ENCODE measurements around the gene VWA8. TPM values are rescaled to one million over a fixed set of nuclear protein-coding genes. Genes with fewer than 3 reads are reported as not detected.
A peak's percentile ranks its signal among the peaks of the same experiment; 100 is the strongest.

VWA8 gene
- 10 to 100 TPM; 16.8 to 26.3 (median 21.8) TPM for total RNA-seq
- 1 to 10 TPM; 4.8 to 7.0 TPM for polyA plus RNA-seq
- 78.6 reads per million, percentile 80 among the genes with 10 or more reads in this experiment for total RNA-seq

DNA sequence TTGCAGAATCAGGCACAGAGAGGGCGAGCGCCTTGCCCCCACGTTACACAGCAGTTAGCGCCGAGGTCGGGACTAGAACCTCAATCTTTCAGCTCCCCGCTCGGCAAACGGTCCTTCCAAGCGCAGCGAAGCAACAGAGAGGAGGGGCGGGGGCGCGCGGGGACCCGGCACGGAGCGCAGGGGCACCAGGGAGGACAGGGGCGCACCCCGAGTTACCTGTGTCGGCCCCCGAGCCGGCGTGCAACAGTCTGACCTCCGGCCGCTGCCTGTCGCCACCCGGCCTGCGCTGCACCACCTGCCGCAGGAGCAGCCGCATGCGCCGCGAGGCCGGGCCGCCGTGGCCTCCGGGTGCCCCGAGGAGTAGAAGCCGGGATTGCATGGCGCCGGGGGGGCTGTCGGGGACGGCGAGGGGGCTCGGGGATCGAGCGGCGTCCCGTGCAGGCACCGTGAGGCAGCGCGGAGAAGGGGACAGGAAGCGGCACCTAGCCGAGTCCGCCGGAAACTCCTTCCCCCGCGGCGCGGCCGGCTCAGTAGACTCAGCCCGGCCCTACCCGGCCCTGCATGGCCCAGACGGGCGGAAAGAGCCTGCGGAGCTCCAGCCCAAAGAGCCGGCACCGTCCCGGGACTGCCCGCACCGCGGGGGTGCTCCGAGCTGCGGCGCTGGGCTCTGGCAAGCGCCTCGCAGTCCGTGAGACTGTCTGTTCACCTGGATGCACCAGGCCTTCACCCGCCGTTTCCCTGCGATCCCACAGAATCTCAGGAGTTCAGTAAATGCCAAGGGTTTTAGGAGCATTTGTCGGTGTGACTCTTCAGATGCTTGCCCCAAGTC is at the start of gene VWA8:
Gene VWA8 (minus strand): TSS at position 473 of the 829 bp plus-strand sequence. CDS start 94 bp downstream, at position 379.
- Histone ChIP-seq H3K4me1 (ENCODE audit: control insufficient read depth in 2 of 2, insufficient read depth in 2 of 2, low read length in 2 of 2) (peaks cover 14 to 16% of the 10 kb centered on the region in 2 donors), H3K9me3 (ENCODE audit: control insufficient read depth in 2 of 3, low read length in 3 of 3) (no peaks in the 10 kb centered on the region), H3K36me3 (ENCODE audit: control insufficient read depth in 2 of 3, insufficient read depth in 3 of 3, low read length in 3 of 3) (peaks cover 0 to 3% (median 0%) of the 10 kb centered on the region in 3 experiments), H3K27ac (ENCODE audit: low read depth, low read length) (peak within 1 kb of the TSS; percentile 84), H3K4me3 (ENCODE audit: low read length) (peak within 1 kb of the TSS; percentile 86), H3K27me3 (ENCODE audit: control insufficient read depth in 2 of 2, insufficient read depth in 2 of 2, low read length in 2 of 2) (no peaks in the 10 kb centered on the region)
- H3K27ac Mint-ChIP-seq, result peak within 1 kb of the TSS; percentile 88 to 99 (median 95)
- peaks cover 0 to 5% (median 0%) of the 10 kb centered on the region in 5 donors for H3K36me3 Mint-ChIP-seq
- CTCF ChIA-PET, result no interaction called here
- DNase-seq, result peak; percentile 75 to 86 (median 84)
- H3K9me3 Mint-ChIP-seq, result no peaks in the 10 kb centered on the region
- peak within 1 kb of the TSS; percentile 92 to 97 (median 94) for H3K4me3 Mint-ChIP-seq
- H3K4me1 Mint-ChIP-seq, result peaks cover 19 to 63% (median 43%) of the 10 kb centered on the region in 7 donors
- peak; percentile 97 for ATAC-seq
- intact Hi-C loops (cut with micrococcal nuclease), result loop anchor here (1.0 to 5.0 kb wide), 14 partner anchors 44 to 1190 kb away; partner anchors contain the start of genes DGKH (in 2 of the 2), MTRF1 (in 2 of the 2), AKAP11 (in 1 of the 2) and MRPS31 (in 1 of the 2)
- H3K27me3 Mint-ChIP-seq, result peaks cover 0 to 2% (median 0%) of the 10 kb centered on the region in 5 donors
- POLR2A ChIA-PET, result interaction anchor here (0.7 to 2.6 kb wide), 9 partner anchors 11 to 311 kb away, joined by 3 to 12 read pairs (median 3); partner anchors contain the start of genes AKAP11 and DGKH

DNA sequence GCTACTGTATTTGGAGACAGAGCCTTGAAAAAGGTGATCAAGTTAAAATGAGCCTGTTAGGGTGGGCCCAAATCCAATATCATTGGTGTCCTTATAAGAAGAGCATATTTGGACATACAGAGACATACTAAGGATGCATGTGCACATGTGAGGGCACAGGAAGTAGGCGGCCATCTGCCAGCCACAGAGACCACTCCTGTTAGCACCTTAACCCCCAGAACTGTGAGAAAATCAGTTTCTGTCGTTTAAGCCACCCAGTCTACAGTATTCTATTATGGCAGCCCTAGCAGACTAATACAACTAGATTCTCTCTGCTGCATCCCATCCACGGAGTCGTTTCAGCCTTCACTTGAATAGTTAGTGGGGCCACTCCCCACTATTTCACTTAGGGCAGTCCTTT is 48.1 kb upstream of the VWA8 start:
- H3K27ac Mint-ChIP-seq, result no peak overlapping the region
- H3K27me3 Mint-ChIP-seq, result peaks cover 0 to 3% (median 0%) of the 10 kb centered on the region in 5 donors
- H3K9me3 ChIP-seq (ENCODE audit: control insufficient read depth in 2 of 3, low read length in 3 of 3), result no peaks in the 10 kb centered on the region
- no peak overlapping the region for H3K27ac ChIP-seq (ENCODE audit: low read depth, low read length)
- H3K4me1 Mint-ChIP-seq, result no peaks in the 10 kb centered on the region
- ChIA-PET CTCF (no interaction called here), POLR2A (no interaction called here)
- no peak overlapping the region for H3K4me3 Mint-ChIP-seq
- H3K4me1 ChIP-seq (ENCODE audit: control insufficient read depth in 2 of 2, insufficient read depth in 2 of 2, low read length in 2 of 2), result no peaks in the 10 kb centered on the region
- no peaks in the 10 kb centered on the region for H3K9me3 Mint-ChIP-seq
- no peak for DNase-seq
- ATAC-seq, result no peak
- H3K4me3 ChIP-seq (ENCODE audit: low read length), result no peak overlapping the region
- H3K36me3 ChIP-seq (ENCODE audit: control insufficient read depth in 2 of 3, insufficient read depth in 3 of 3, low read length in 3 of 3), result no peaks in the 10 kb centered on the region
- intact Hi-C loops (cut with micrococcal nuclease), result no loop called here
- no peaks in the 10 kb centered on the region for H3K36me3 Mint-ChIP-seq
- H3K27me3 ChIP-seq (ENCODE audit: control insufficient read depth in 2 of 2, insufficient read depth in 2 of 2, low read length in 2 of 2), result no peaks in the 10 kb centered on the region

DNA sequence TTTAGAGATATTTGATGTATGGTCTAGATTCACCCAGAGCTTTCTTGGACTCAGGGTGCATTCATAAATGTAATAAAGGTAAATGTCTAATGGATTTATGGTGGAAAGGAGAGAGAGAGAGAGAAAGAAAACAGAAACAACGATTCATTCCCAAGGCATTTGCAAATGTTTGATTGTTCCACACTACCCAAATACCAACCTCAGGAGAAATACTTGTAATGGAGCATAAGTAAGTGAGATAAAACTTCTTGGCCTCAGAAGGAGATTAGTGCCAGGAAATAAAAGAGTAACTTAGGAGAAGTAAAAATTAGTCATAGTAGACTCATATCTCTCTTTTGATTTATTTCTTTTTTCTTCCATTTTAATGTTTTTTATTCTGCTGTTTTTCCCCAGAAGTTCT is 46.9 kb upstream of the VWA8 start:
- no peak overlapping the region for H3K27ac ChIP-seq (ENCODE audit: low read depth, low read length)
- no peak for ATAC-seq
- no peaks in the 10 kb centered on the region for H3K9me3 Mint-ChIP-seq

DNA sequence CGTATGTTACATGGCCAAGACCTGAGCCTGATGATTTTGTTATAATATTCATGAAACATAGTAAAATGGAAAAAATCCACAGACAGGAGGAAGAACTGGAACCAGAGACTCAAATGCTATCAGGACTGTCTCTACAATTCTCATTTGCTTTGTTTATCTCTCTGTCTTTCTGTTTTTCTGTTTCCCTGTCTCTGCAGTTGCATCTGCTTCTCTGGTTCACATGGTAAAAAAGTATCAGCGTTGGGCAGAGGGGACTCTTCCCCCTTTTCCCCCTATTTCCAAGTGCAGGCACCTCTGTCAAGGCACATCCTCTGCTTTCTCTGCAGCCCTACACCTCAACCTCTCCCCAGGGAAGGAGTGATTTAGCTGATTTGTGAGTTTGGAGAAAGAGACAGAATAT is 41.2 kb upstream of the VWA8 start:
- Mint-ChIP-seq H3K4me1 (no peaks in the 10 kb centered on the region), H3K36me3 (no peaks in the 10 kb centered on the region), H3K9me3 (no peaks in the 10 kb centered on the region), H3K27me3 (peaks cover 0 to 26% (median 8%) of the 10 kb centered on the region in 5 donors), H3K27ac (no peak overlapping the region), H3K4me3 (no peak overlapping the region)
- ChIA-PET POLR2A (no interaction called here), CTCF (no interaction called here)
- Histone ChIP-seq H3K4me1 (ENCODE audit: control insufficient read depth in 2 of 2, insufficient read depth in 2 of 2, low read length in 2 of 2) (no peaks in the 10 kb centered on the region), H3K9me3 (ENCODE audit: control insufficient read depth in 2 of 3, low read length in 3 of 3) (no peaks in the 10 kb centered on the region), H3K27me3 (ENCODE audit: control insufficient read depth in 2 of 2, insufficient read depth in 2 of 2, low read length in 2 of 2) (no peaks in the 10 kb centered on the region), H3K4me3 (ENCODE audit: low read length) (no peak overlapping the region), H3K27ac (ENCODE audit: low read depth, low read length) (no peak overlapping the region), H3K36me3 (ENCODE audit: control insufficient read depth in 2 of 3, insufficient read depth in 3 of 3, low read length in 3 of 3) (no peaks in the 10 kb centered on the region)
- DNase-seq (no peak), ATAC-seq (no peak)
- intact Hi-C loops (cut with micrococcal nuclease), result no loop called here

More for the DNA sequence above, 46.9 kb upstream of the VWA8 start:
- Mint-ChIP-seq H3K27me3 (peaks cover 0 to 3% (median 0%) of the 10 kb centered on the region in 5 donors), H3K36me3 (no peaks in the 10 kb centered on the region), H3K27ac (no peak overlapping the region), H3K4me1 (no peaks in the 10 kb centered on the region), H3K4me3 (no peak overlapping the region)
- H3K4me3 ChIP-seq (ENCODE audit: low read length), result no peak overlapping the region
- no peaks in the 10 kb centered on the region for H3K9me3 ChIP-seq (ENCODE audit: control insufficient read depth in 2 of 3, low read length in 3 of 3)
- intact Hi-C loops (cut with micrococcal nuclease), result no loop called here
- no peaks in the 10 kb centered on the region for H3K4me1 ChIP-seq (ENCODE audit: control insufficient read depth in 2 of 2, insufficient read depth in 2 of 2, low read length in 2 of 2)
- H3K36me3 ChIP-seq (ENCODE audit: control insufficient read depth in 2 of 3, insufficient read depth in 3 of 3, low read length in 3 of 3), result no peaks in the 10 kb centered on the region
- POLR2A ChIA-PET, result no interaction called here
- CTCF ChIA-PET, result no interaction called here
- no peak for DNase-seq
- no peaks in the 10 kb centered on the region for H3K27me3 ChIP-seq (ENCODE audit: control insufficient read depth in 2 of 2, insufficient read depth in 2 of 2, low read length in 2 of 2)

DNA sequence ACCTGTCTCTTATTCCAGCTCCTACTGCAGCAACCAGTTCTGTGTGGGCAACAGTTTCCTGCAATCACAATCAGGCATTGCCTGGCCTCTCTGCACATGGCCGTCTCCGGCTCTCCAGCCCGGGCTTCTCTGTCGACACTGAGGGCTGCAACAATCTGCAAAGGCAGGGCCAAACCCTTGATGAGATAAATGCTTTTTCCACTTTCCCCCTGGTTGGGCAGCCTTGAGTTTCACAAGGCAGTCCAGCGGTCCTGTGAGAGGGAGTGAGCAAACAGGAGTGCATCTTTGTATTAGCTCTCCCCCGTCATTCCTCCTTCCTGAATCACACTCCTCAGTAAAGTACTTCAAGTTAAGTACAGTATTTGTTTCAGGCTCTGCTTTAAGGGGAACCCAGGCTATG is 40.7 kb upstream of the VWA8 start:
- ATAC-seq, result no peak

DNA sequence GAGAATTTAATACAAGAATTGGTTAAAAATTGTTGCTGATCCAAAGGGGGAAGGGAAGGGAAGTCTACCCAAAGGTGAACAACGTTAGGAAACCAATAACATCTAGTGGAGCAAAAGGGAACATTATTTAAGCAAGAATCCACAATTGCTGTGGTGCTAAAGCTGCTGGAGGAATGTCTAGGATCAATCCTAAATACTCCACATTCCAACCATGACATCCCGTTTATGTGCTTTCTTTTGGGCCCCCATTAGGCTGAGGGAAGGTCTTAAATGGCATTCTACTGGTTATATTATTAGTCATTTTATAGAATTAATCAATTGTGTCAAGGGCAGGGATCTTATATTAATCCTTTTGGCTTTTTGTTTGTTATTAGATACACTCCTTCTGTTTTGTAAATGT is 39.9 kb upstream of the VWA8 start:
- H3K4me3 Mint-ChIP-seq, result no peak overlapping the region
- no peak overlapping the region for H3K27ac ChIP-seq (ENCODE audit: low read depth, low read length)
- no peaks in the 10 kb centered on the region for H3K36me3 Mint-ChIP-seq
- H3K4me1 ChIP-seq (ENCODE audit: control insufficient read depth in 2 of 2, insufficient read depth in 2 of 2, low read length in 2 of 2), result no peaks in the 10 kb centered on the region
- H3K9me3 ChIP-seq (ENCODE audit: control insufficient read depth in 2 of 3, low read length in 3 of 3), result no peaks in the 10 kb centered on the region
- H3K4me3 ChIP-seq (ENCODE audit: low read length), result no peak overlapping the region
- POLR2A ChIA-PET, result no interaction called here
- peaks cover 0 to 26% (median 8%) of the 10 kb centered on the region in 5 donors for H3K27me3 Mint-ChIP-seq
- no peaks in the 10 kb centered on the region for H3K4me1 Mint-ChIP-seq
- intact Hi-C loops (cut with micrococcal nuclease), result no loop called here
- CTCF ChIA-PET, result no interaction called here
- H3K27ac Mint-ChIP-seq, result no peak overlapping the region
- no peaks in the 10 kb centered on the region for H3K9me3 Mint-ChIP-seq
- ATAC-seq, result no peak
- DNase-seq, result no peak
- H3K36me3 ChIP-seq (ENCODE audit: control insufficient read depth in 2 of 3, insufficient read depth in 3 of 3, low read length in 3 of 3), result no peaks in the 10 kb centered on the region
- no peaks in the 10 kb centered on the region for H3K27me3 ChIP-seq (ENCODE audit: control insufficient read depth in 2 of 2, insufficient read depth in 2 of 2, low read length in 2 of 2)

More for the DNA sequence above, 40.7 kb upstream of the VWA8 start:
- ChIA-PET CTCF (no interaction called here), POLR2A (no interaction called here)
- H3K27ac Mint-ChIP-seq, result no peak overlapping the region
- Histone ChIP-seq H3K9me3 (ENCODE audit: control insufficient read depth in 2 of 3, low read length in 3 of 3) (no peaks in the 10 kb centered on the region), H3K4me3 (ENCODE audit: low read length) (no peak overlapping the region), H3K27me3 (ENCODE audit: control insufficient read depth in 2 of 2, insufficient read depth in 2 of 2, low read length in 2 of 2) (no peaks in the 10 kb centered on the region), H3K4me1 (ENCODE audit: control insufficient read depth in 2 of 2, insufficient read depth in 2 of 2, low read length in 2 of 2) (no peaks in the 10 kb centered on the region), H3K27ac (ENCODE audit: low read depth, low read length) (no peak overlapping the region), H3K36me3 (ENCODE audit: control insufficient read depth in 2 of 3, insufficient read depth in 3 of 3, low read length in 3 of 3) (no peaks in the 10 kb centered on the region)
- DNase-seq, result no peak
- intact Hi-C loops (cut with micrococcal nuclease), result no loop called here
- H3K27me3 Mint-ChIP-seq, result peaks cover 0 to 26% (median 8%) of the 10 kb centered on the region in 5 donors
- no peak overlapping the region for H3K4me3 Mint-ChIP-seq
- no peaks in the 10 kb centered on the region for H3K36me3 Mint-ChIP-seq
- H3K9me3 Mint-ChIP-seq, result no peaks in the 10 kb centered on the region
- no peaks in the 10 kb centered on the region for H3K4me1 Mint-ChIP-seq
